ENCODE results near the gene EML4.
"Not testable (repeated sequence)": the region's sequence is repeated elsewhere in the genome, so short reads cannot be mapped to it uniquely, and the experiment has no call there.

EML4 gene

GRCh38 chr2:42314892-42315468 is 145.8 kb downstream of the EML4 start:
- DNase-seq: no peak

- no peak for DNase-seq
Observed at GRCh38 chr2:42315844-42316470, 146.8 kb downstream of the EML4 start.

- no peak for DNase-seq
Observed at GRCh38 chr2:42316910-42317309, 147.8 kb downstream of the EML4 start.

- no peak for DNase-seq
Observed at GRCh38 chr2:42317486-42317885, 148.3 kb downstream of the EML4 start.

GRCh38 chr2:42317945-42318344 is 148.8 kb downstream of the EML4 start:
- DNase-seq: no peak

GRCh38 chr2:42319265-42319664 is 150.1 kb downstream of the EML4 start:
- DNase-seq: no peak

GRCh38 chr2:42321452-42322064 is 152.4 kb downstream of the EML4 start:
- no peak for DNase-seq

GRCh38 chr2:42324244-42324643 is 155.1 kb downstream of the EML4 start:
- no peak for DNase-seq

GRCh38 chr2:42324949-42325348 is 155.8 kb downstream of the EML4 start:
- no peak for DNase-seq

- DNase-seq: no peak
Observed at GRCh38 chr2:42325609-42326008, 156.5 kb downstream of the EML4 start.

GRCh38 chr2:42327125-42327524 is 158.0 kb downstream of the EML4 start:
- DNase-seq: no peak

- no peak for DNase-seq
Observed at GRCh38 chr2:42328148-42328833, 159.1 kb downstream of the EML4 start.

GRCh38 chr2:42328923-42329322 is 159.8 kb downstream of the EML4 start:
- DNase-seq: no peak

GRCh38 chr2:42329736-42330135 is 160.6 kb downstream of the EML4 start:
- DNase-seq: no peak

GRCh38 chr2:42331569-42332284 is 162.6 kb downstream of the EML4 start:
- DNase-seq: no peak

- DNase-seq: no peak
Observed at GRCh38 chr2:42332575-42332974, 163.4 kb downstream of the EML4 start.

GRCh38 chr2:42333579-42333978 is 164.4 kb downstream of the EML4 start:
- DNase-seq: no peak

- no peak for DNase-seq
Observed at GRCh38 chr2:42334220-42334619, 165.1 kb downstream of the EML4 start.

- DNase-seq: not testable (repeated sequence)
Observed at GRCh38 chr2:42334865-42335264, 165.7 kb downstream of the EML4 start.

GRCh38 chr2:42335514-42336104 is 166.5 kb downstream of the EML4 start:
- no peak for DNase-seq

GRCh38 chr2:42336361-42336965 is 167.3 kb downstream of the EML4 start:
- DNase-seq: no peak

- no peak for DNase-seq
Observed at GRCh38 chr2:42337356-42337820, 168.2 kb downstream of the EML4 start.
